ENCODE data around the gene GASK1B.

DNA sequence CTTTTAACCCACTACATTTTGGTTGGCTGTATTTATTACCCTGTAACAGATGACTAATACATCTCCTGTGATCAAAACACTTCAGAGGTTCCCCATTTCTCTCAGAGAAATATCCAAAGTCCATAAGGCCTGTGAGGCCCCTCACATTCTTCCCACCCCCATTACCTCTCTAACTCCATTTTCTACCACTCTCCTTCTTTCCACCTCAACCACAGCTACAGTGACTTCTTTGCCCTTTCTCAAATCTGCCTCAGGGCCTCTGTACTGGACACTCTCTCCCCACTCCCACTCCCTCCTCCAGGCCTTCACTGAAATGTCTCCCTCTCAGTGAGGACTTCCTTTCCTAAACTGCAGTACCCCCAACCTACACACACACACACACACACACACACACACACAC is 29.1 kb upstream of the GASK1B start:
- TF ChIP-seq POLR2A (IDR thresholded peaks at IDR 0.05): no peak
- TF ChIP-seq, protein P1, sequence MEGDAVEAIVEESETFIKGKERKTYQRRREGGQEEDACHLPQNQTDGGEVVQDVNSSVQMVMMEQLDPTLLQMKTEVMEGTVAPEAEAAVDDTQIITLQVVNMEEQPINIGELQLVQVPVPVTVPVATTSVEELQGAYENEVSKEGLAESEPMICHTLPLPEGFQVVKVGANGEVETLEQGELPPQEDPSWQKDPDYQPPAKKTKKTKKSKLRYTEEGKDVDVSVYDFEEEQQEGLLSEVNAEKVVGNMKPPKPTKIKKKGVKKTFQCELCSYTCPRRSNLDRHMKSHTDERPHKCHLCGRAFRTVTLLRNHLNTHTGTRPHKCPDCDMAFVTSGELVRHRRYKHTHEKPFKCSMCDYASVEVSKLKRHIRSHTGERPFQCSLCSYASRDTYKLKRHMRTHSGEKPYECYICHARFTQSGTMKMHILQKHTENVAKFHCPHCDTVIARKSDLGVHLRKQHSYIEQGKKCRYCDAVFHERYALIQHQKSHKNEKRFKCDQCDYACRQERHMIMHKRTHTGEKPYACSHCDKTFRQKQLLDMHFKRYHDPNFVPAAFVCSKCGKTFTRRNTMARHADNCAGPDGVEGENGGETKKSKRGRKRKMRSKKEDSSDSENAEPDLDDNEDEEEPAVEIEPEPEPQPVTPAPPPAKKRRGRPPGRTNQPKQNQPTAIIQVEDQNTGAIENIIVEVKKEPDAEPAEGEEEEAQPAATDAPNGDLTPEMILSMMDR (IDR thresholded peaks at IDR 0.05): no peak
